GM21381 (cell line): ENCODE measurements around the gene DSCAML1.

Source experiments
- ATAC-seq: cut with Tn5 transposase; IDR thresholded peaks from one replicate; pipeline ENCODE4 v1.9.1; 2021; ENCODE audit warnings: mild to moderate bottlenecking, moderate library complexity; ENCODE audit not compliant: unreplicated experiment

Gene DSCAML1

DNA sequence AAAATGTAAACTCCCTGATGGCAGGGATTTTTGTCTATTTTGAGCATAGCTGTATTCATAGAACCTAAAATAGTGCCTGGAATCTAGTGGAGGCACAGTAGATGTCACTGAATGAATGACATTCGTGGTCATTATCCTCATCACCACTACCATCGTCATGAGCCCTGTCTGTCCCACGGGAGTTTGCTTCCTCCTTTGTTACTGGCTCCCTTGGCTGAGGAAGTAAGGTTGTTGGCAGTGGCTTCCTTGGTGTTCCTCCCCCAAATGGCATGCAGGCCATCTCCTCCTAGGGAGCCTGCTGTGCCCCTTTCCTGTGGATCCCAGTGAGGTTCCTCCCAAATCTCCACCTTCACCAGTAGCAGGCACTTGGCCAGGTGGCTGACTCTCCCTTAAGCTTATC, 286.4 kb downstream of the DSCAML1 start:
- no peak for ATAC-seq

- no peak for ATAC-seq
These were observed 287.5 kb downstream of the DSCAML1 start for GRCh38 chr11:117509543-117509942.

DNA sequence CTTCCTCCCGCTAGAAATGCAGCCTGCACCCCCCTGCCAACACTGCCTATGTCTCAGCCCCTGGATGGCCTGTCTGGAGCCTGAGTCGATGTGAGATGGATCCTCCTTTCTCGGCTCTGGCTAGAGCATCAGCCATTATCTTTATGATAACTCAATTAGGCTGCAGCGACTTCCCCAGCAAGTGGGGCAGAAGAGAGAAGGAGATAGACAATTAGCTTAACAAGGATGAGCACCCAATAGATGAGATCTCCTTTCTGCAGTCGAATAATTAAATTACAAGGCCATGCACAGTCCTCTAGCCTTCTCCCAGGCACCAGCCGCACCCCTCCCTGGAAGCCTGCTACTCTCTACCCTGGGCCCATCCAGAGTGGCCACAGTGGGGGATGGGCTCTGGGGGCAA, 290.0 kb downstream of the DSCAML1 start:
- ATAC-seq, result no peak

DNA sequence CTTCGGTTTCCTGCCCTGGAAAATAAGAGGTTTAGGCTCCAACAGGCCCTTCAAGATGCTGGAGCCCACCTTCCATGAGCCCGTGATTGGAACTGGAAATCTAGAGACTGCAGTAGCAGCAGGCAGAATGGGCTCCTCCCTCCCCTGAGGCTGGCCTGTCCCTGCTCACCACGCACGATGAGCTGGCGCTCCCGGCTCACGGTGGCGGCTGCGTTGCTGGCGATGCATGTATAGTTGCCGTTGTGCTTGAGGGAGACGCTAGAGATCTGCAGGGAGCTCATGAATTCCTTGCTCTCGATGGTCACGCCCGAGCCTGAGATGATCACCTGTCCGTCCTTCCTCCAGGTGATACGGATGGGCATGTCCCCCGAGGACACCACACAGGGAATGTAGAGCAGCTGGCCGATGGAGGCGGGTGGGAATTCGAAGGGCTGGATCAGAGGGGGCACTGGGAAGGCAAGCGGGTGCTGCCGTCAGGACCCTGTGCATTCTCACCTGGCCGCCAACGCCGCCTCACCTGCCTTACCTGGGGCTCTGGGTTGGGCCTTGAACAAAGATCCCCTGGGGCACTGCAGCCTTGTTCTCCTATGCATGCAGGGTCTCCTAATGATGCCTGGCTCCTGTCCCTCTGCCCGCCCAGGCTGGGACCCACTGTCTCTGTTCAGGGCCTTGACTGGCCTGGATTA, 291.6 kb downstream of the DSCAML1 start:
- ATAC-seq, result no peak

GRCh38 chr11:117502779-117503100, 294.3 kb downstream of the DSCAML1 start:
- ATAC-seq, result no peak

- no peak for ATAC-seq
These were observed 294.8 kb downstream of the DSCAML1 start for GRCh38 chr11:117502015-117502778.

GRCh38 chr11:117501237-117501898, 295.6 kb downstream of the DSCAML1 start:
- no peak for ATAC-seq

DNA sequence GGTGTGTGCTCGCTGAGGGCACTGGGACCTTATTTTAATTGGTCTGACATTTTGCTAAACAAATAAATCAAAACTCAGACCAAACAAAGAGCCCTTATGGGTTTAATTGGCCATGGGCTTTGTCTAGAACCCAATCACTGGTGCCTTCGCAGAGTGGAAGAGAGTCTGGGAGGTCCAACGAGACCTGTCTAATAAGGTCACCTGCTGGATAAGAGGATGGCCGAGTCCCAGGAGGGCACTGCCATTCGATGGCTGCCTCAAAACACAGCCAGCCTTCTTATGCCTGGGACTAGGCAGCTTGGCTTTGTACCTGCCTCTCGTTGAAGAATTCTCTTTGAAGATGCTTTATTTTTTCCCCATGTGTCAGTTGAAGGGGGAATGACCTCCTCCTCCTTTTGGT, 298.2 kb downstream of the DSCAML1 start:
- ATAC-seq, result no peak

DNA sequence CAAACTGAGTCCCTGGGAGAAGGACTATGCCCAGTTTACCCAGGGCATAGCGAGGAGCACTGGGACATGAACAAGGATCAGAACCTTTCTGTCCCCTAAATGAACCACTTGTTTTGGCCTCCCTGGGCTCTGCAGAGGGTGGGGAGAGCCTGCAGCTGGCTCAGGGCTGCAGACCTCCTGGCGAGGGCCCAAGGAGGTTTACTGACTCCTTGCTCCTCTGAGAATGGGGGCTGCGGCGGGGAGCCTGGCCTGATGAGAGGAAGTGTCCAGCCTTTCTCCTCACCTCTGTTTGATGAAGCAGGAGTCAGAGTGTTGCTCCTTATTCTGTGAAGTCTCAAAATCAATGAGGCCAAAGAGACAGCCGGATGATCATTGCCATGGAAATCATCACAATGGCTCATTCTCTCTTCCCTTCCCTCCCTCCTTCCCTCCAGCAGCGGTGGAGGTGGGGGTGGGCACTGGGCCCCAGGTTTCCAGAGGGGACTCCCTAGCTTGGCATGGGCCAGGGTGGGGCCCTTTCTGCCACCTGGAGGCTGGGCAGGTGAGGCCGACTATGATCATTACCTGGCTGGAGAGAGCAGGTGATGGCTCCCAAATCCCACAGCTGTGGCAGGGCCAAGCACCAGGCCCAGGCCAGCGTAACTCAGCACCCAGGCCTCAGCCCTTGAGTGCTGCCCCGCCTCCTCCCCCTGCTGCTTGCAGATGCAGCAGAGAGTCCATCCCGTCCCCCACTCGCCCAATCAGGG, 299.6 kb downstream of the DSCAML1 start:
- no peak for ATAC-seq

DNA sequence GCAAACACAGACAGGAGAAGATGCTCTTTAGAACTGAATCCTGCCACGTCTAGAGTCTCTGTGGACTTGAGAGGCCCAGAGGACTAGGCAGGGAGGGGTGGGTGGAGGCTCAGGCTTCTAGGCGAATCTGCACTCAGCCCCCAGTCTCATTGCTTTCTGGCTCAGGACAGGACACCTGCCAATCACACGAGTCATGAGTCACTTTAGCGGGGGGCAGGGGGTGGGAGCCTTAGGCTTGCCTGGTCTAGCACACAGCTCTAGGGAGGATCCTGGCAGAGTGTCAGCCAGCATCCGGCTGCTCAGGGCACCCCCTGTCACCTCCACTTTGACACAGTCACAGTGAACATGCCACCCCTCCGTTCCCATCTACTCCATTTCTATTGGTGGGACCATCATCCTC, 301.7 kb downstream of the DSCAML1 start:
- no peak for ATAC-seq

DNA sequence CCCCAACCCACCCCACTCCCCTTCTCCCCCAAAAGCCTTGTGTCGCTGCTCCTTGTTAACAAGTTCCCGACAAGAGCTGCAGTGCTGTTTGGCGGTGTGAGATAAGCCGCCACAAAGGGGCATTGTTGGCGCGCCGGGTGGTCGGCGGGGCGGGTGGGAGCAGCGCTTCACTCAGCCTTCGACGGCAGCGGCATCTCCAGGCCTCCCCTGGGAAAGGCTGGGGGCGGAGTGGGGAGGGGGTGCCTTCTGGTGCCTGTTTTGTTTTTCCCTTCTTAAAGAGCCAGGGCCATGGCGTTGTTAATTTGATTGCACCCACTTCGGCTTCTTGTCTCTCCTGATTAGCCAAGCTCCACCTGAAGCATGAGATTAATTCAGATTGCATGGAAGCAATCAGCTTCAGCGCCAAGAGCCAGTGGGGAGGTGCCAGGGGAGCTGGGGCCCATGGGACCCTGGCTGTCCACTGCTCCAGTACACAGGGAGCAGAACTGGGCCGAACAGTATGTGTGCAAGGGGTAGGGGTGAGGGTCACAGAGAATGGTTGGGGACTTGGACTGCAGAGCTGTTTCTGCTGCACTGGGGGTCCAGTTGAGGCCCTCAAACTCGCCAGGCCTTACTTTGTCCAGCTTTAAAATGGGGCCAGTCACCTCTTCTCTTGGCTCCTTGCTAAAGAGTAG, 304.3 kb downstream of the DSCAML1 start:
- ATAC-seq, result no peak

DNA sequence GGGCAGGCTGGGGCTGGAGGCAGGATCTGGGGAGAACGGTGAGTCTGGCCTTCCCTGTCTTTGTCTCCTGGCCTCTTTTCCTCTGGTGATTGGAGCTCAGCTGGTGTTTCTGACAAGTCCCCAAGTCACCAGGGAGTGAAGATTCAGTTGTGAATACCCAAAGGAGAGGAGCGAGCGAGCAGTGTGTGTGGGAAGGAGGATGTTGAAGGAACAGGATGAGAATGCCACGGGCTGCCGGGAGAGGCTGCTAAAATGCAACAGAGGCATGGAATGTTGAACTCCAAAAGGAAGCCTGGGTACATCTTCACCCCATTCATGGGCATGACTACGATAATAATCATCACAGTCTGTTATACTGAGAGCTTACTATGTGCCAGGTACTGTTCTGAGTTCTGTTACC, 306.1 kb downstream of the DSCAML1 start:
- no peak for ATAC-seq

DNA sequence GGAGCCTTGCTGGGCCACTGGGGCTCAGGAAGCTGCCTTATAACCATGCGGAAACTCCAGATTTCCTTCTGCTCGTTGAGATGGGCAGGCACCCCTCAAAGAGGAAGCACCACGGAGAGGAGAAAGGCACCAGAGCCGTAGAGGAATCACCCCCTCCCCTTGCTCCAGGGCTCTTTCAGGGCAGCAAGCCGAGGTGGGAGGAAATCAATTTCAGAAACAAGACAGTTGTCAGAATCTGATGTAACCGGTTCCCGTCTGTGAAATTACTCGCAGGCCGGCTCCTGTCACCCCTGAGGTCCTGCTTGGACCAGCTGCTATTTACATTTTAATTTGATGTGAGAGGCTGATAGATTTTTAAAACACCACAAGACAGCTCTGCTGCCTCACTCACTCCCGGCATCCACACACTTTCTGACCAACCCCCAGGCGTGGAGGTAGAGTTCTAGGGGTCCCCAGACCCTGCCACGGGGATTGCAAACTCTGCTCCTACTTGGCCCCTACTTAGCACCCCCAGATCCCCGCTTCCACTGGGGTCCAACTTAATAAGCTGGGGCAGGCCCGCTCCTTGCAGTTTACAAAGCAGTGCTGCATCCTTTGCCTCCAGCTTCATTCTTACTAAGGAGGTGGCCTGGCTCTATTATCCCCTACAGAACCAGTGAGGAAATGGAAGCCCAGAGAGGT, 306.9 kb downstream of the DSCAML1 start:
- no peak for ATAC-seq

DNA sequence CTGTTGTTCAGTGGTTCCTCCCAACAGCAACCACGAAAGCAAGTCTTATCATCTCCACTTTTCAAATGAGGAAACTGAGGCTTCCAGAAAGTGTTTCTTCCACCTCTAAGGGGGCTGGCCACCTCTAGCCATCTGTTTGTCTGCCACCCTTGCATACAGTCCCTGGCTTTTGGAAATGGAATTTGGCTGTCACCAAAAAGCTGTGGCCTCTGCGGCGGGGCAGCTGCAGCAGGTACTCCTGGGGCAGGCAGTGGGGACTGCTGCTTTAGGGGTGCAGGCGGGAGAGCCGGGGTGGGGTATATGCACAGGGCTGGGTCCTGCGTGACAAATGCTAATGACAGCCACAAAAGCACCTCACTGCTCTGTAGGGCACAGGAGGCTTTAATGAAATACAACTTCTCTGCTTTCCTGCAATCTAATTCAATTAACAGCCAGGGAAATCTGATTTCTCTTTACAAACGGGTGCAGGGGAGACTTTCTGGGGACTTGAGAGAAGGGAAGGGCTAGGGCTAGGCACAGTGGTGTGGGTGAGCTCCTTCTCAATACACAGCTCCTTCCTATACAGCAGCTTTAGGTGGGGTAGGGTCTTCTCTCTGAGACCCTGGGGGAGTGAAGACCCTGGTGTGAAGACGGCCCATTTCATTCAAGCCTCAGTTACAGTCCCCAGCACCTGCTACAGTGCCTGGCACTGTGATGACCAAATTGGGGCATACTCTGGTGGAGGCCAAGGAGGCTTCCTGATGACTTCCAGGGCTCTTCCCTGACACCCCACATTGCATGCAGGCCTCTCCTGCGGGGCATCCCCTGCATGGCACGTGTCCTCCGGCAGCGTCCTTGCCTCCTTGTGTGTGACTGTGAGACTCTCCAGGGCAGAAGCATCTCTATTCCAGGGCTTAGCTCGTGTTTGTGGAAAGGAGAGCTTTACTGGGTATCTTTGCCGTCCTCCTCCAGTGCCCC, 307.7 kb downstream of the DSCAML1 start:
- no peak for ATAC-seq

- no peak for ATAC-seq
These were observed 311.0 kb downstream of the DSCAML1 start for GRCh38 chr11:117486059-117486458.

DNA sequence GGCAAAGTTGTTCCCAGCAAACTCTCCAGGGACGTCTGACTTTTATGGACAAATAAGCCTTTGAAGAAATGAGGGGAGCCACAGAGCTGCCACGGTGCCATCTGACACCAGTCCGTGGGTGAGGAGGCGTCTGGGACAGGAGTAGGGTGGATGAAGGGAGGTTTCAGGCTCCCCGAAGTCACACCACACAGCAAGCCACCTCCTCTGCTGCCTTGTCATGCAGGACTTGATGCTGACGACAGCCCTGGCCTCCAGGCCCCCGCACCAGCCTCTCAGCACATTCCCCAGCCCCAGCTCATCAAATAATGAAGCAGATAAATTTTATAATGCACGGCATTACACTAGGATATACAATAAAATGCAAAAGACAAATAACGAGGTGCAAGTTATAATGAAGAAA, 312.9 kb downstream of the DSCAML1 start:
- ATAC-seq, result no peak

DNA sequence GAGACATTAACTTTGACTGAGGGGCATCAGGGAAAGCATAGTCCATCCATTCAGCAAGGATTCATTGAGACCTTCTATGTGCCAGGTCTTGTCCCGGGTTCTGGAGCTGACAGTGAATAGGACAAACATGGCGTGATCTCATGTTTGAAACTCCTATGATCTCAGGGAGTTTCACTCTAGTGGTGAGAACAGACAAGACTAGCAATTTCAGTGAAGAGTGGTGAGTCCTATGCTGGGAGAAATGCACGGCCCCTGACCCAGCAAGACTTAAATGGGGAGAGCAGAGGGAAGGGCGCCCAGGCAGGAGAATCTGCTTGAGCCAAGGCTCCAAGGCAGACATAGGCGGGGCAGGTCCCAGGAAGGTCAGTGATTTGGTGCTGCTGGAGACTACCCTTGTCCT, 313.6 kb downstream of the DSCAML1 start:
- no peak for ATAC-seq

DNA sequence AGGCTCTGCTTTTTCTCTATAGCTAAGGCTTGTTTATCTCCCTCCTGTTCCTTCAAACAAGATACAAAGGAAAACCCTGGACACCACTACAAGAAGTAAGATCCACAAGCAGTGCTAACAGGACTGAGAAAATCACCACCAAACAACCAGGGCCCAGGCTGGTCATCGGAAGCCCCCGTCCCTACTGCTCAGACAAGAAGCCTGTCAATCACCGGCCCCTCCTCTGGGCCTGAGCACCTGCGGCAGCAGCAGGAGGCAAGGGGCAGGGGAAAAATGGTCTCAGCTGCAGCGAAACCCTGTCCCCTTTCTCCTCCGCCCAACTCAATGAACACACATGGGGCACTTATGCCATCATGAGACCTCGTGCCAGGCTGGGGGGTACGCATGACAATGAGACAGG, 314.1 kb downstream of the DSCAML1 start:
- ATAC-seq, result no peak

DNA sequence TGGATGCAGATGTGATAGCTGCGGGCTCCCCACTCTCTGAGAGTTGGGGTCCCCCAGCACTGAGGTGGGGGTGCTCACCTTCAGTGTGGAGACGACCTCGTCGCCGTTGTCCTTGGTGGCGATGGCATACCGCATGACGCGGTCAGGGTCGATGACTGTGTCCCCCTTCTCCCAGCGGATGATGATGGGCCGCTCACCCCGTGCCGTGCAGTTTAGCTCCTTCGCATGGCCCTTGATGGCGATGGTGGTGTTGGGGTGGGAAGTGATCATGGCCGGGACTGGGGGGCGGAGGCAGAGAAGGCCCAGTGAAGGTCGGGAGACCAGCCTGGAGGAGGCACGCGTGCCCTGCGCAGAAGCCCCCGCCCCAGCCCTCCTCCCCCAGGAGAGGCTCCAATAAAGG, 315.1 kb downstream of the DSCAML1 start:
- ATAC-seq, result no peak
